ENCODE results near the gene CMIP.

Gene CMIP

DNA sequence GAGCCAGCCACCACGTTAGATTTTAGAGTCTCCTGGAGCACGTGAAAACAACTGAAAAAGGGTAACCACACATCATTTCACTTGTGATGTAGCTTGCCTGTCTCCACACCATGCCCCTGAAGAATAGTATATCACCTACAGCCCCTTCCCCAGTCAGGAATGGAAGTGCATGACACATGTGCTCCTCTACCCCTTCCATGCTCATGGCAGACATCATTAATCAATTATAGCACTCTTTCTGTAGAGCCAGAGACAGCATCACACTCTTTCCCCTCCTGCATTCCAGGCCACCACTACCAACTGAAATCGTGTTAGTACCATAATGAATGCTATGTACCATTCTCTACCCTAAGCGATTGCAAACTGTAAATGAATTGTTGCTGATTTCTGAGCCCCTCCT, 221.0 kb downstream of the CMIP start:
- Histone ChIP-seq H3K27ac (no peak overlapping the region), H3K27me3 (no peaks in the 10 kb centered on the region), H3K36me3 (peaks cover 98% of the 10 kb centered on the region), H3K4me3 (ENCODE audit: low read depth in 1 of 2, low read length in 1 of 2) (no peak overlapping the region), H3K9me3 (no peaks in the 10 kb centered on the region), H3K4me1 (ENCODE audit: control insufficient read depth in 1 of 2, insufficient read depth in 1 of 2, low read depth in 1 of 2, low read length in 1 of 2) (no peaks in the 10 kb centered on the region)
- TF ChIP-seq CTCF (IDR thresholded peaks at IDR 0.05) = no peak

- no peak overlapping the region for H3K27ac ChIP-seq
- no peak for TF ChIP-seq CTCF (IDR thresholded peaks at IDR 0.05)
- H3K27me3 ChIP-seq = no peaks in the 10 kb centered on the region
- H3K36me3 ChIP-seq = peaks cover 98% of the 10 kb centered on the region
- no peaks in the 10 kb centered on the region for H3K9me3 ChIP-seq
- H3K4me1 ChIP-seq (ENCODE audit: control insufficient read depth in 1 of 2, insufficient read depth in 1 of 2, low read depth in 1 of 2, low read length in 1 of 2) = no peaks in the 10 kb centered on the region
- H3K4me3 ChIP-seq (ENCODE audit: low read depth in 1 of 2, low read length in 1 of 2) = no peak overlapping the region
These were observed 221.5 kb downstream of the CMIP start for GRCh38 chr16:81666113-81666512.

GRCh38 chr16:81668243-81669097, 223.9 kb downstream of the CMIP start:
- Histone ChIP-seq H3K4me3 (ENCODE audit: low read depth in 1 of 2, low read length in 1 of 2) (no peak overlapping the region), H3K9me3 (no peaks in the 10 kb centered on the region), H3K27ac (no peak overlapping the region), H3K36me3 (peaks cover 98% of the 10 kb centered on the region), H3K4me1 (ENCODE audit: control insufficient read depth in 1 of 2, insufficient read depth in 1 of 2, low read depth in 1 of 2, low read length in 1 of 2) (no peaks in the 10 kb centered on the region), H3K27me3 (no peaks in the 10 kb centered on the region)
- no peak for TF ChIP-seq CTCF (IDR thresholded peaks at IDR 0.05)

DNA sequence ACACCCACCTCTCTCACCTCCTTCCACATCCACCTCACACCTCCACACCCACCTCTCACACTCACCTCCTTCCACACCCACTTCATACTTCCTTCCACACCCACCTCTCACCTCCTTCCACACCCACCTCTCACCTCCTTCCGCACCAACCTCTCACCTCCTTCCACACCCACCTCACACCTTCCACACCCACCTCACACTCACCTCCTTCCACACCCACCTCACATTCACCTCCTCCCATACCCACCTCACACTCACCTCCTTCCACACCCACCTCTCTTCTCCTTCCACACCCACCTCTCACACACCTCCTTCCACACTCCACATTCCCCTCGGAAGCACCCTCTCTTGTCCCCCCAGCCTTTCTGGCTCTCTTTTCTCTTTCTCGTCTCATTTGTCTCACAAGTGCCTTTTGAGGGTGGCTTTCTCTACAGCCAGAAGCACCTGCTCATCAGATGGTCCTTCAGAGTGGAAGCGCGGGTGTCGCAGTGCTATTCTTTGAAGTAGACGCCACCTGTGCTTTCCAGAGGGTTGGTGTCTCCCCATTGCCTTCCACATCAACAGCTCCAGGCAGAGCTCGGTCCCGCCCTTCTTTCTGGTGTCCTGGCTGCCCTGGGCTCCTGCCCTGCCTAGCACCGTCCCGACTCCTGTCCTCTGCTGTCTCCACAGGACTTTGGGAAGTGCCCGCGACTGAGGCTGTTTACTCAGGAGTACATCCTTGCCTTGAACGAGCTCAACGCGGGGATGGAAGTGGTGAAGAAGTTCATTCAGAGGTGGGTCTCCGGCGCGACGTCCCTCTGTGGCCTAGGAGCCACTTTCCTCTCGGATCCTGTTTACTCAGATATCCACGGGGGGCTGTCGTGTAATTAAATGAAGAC, 225.1 kb downstream of the CMIP start:
- no peak for TF ChIP-seq CTCF (IDR thresholded peaks at IDR 0.05)
- Histone ChIP-seq H3K27ac (no peak overlapping the region), H3K27me3 (no peaks in the 10 kb centered on the region), H3K9me3 (no peaks in the 10 kb centered on the region), H3K4me3 (ENCODE audit: low read depth in 1 of 2, low read length in 1 of 2) (no peak overlapping the region), H3K36me3 (peaks cover 98% of the 10 kb centered on the region), H3K4me1 (ENCODE audit: control insufficient read depth in 1 of 2, insufficient read depth in 1 of 2, low read depth in 1 of 2, low read length in 1 of 2) (no peaks in the 10 kb centered on the region)

DNA sequence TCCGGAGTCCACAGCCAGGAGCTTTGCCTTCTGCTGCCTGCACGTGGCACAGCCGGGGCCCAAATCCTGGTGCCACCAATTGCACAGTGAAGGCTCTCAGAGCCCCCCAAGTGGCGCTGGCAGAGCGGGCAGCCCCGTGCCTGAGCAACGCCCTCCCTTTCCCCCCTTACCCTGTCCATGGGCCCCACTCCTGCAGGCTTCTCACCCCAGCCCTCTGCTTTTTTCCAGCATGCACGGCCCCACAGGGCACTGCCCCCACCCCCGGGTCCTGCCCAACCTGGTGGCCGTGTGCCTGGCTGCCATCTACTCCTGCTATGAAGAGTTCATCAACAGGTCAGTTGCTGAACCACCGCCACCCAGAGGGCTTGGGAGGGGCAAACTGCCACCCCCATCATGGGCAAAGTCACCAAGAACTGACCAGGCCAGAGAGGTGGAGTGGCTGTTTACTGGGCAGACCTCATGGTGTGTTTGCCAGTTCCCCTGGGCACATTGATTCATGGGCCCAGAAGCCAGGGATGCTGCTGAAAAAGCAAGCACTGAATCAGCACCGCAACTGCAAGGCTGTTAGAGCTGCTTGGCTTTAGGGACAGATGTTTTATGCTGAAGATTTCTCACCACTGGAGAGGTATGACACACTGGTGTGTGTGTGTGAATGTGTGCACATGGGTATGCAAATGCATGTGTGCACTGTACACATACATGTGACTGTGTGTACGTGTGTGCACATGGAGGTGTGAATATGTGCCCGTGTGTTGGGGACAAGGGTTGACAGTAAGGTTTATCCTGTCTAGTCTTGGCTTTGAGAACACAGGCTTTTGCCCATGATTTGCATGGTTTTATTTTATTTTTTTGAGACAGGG, 227.4 kb downstream of the CMIP start:
- no peak for TF ChIP-seq CTCF (IDR thresholded peaks at IDR 0.05)
- peaks cover 98% of the 10 kb centered on the region for H3K36me3 ChIP-seq
- no peak overlapping the region for H3K27ac ChIP-seq

More for the DNA sequence above, 227.4 kb downstream of the CMIP start:
- Histone ChIP-seq H3K27me3 (no peaks in the 10 kb centered on the region), H3K9me3 (no peaks in the 10 kb centered on the region), H3K4me3 (ENCODE audit: low read depth in 1 of 2, low read length in 1 of 2) (no peak overlapping the region), H3K4me1 (ENCODE audit: control insufficient read depth in 1 of 2, insufficient read depth in 1 of 2, low read depth in 1 of 2, low read length in 1 of 2) (no peaks in the 10 kb centered on the region)
